Activated naive CD4-positive, alpha-beta T cell treated with anti-CD3 and anti-CD28 coated beads for 36 hours (primary cell): Measurements from ENCODE around the gene RBM4. TPM values are rescaled to one million over a fixed set of nuclear protein-coding genes. Genes with fewer than 3 reads are reported as not detected.
"Not testable (repeated sequence)": the region's sequence is repeated elsewhere in the genome, so short reads cannot be mapped to it uniquely, and the experiment has no call there.

Experiments used
- CTCF ChIA-PET: fragments of 350-600 bp; sonication (Branson Sonifier 250); formaldehyde crosslinking; loops from one replicate; lab custom pipeline; 2021; ENCODE audit warnings: antibody characterized with exemption; lab: Charles Lee
- DNase-seq: peaks from one replicate; pipeline ENCODE4 v3.0.0-alpha.2; 2020
- H3K27ac Mint-ChIP-seq: one replicate; pipeline ENCODE4 v1.8.0; 2021; ENCODE audit warnings: mild to moderate bottlenecking, mixed read lengths
- H3K27me3 Mint-ChIP-seq: one replicate; pipeline ENCODE4 v1.8.0; 2021; ENCODE audit warnings: low read depth, mixed read lengths
- H3K36me3 Mint-ChIP-seq: one replicate; pipeline ENCODE4 v1.8.0; 2021; ENCODE audit warnings: low read depth, mixed read lengths
- H3K4me1 Mint-ChIP-seq: one replicate; pipeline ENCODE4 v1.8.0; 2021; ENCODE audit warnings: low read depth, mixed read lengths
- H3K4me3 Mint-ChIP-seq: one replicate; pipeline ENCODE4 v1.8.0; 2021; ENCODE audit warnings: mild to moderate bottlenecking, moderate library complexity, mixed read lengths
- H3K9me3 Mint-ChIP-seq: one replicate; pipeline ENCODE4 v1.8.0; 2021; ENCODE audit warnings: mixed read lengths
- intact Hi-C: fragments of 100-400 bp; cut with micrococcal nuclease; formaldehyde crosslinking; loops from one replicate; pipeline ENCODE4 v1.15.1; 2023
- total RNA-seq, 2 experiments: library from RNA; stranded (reverse); gene quantifications; one replicate each; pipeline ENCODE4 v1.2.3, GENCODE V29; 2021

RBM4 gene
- total RNA-seq, 2 experiments from 2014 or later, result 85.9 to 98.1 TPM

GRCh38 chr11:66600631-66601233 is 37.8 kb upstream of the RBM4 start:
- CTCF ChIA-PET, result no interaction called here
- H3K27ac Mint-ChIP-seq, result no peak overlapping the region
- H3K36me3 Mint-ChIP-seq, result peaks cover 7% of the 10 kb centered on the region
- H3K27me3 Mint-ChIP-seq, result no peaks in the 10 kb centered on the region
- no peak for DNase-seq
- no peak overlapping the region for H3K4me3 Mint-ChIP-seq
- H3K9me3 Mint-ChIP-seq, result no peaks in the 10 kb centered on the region
- intact Hi-C loops, result no loop called here
- H3K4me1 Mint-ChIP-seq, result peaks cover 4% of the 10 kb centered on the region

GRCh38 chr11:66603072-66603471 is 35.4 kb upstream of the RBM4 start:
- H3K9me3 Mint-ChIP-seq, result no peaks in the 10 kb centered on the region
- no peak overlapping the region for H3K27ac Mint-ChIP-seq
- CTCF ChIA-PET, result interaction anchor here (0.6 to 1.3 kb wide), 4 partner anchors 11 to 230 kb away, joined by 3 read pairs; no protein-coding TSS in a partner anchor
- intact Hi-C loops, result no loop called here
- DNase-seq, result no peak
- no peaks in the 10 kb centered on the region for H3K4me1 Mint-ChIP-seq
- H3K4me3 Mint-ChIP-seq, result no peak overlapping the region
- peaks cover 7% of the 10 kb centered on the region for H3K36me3 Mint-ChIP-seq
- no peaks in the 10 kb centered on the region for H3K27me3 Mint-ChIP-seq

- intact Hi-C loops, result no loop called here
- Mint-ChIP-seq H3K9me3 (no peaks in the 10 kb centered on the region), H3K27me3 (no peaks in the 10 kb centered on the region), H3K36me3 (peaks cover 9% of the 10 kb centered on the region), H3K27ac (no peak overlapping the region), H3K4me1 (no peaks in the 10 kb centered on the region), H3K4me3 (no peak overlapping the region)
- DNase-seq, result no peak
- CTCF ChIA-PET, result interaction anchor here (0.5 to 2.0 kb wide), 3 partner anchors 12 to 24 kb away, joined by 3 to 4 read pairs (median 4); partner anchors contain the start of gene CCDC87
These were observed 34.3 kb upstream of the RBM4 start for GRCh38 chr11:66604155-66604554.

GRCh38 chr11:66606608-66607007 is 31.9 kb upstream of the RBM4 start:
- H3K36me3 Mint-ChIP-seq, DNase-seq, H3K27me3 Mint-ChIP-seq, CTCF ChIA-PET, H3K9me3 Mint-ChIP-seq, H3K27ac Mint-ChIP-seq, intact Hi-C loops, H3K4me1 Mint-ChIP-seq, H3K4me3 Mint-ChIP-seq: not testable (repeated sequence)

GRCh38 chr11:66607126-66607834 is 31.2 kb upstream of the RBM4 start:
- no peaks in the 10 kb centered on the region for H3K9me3 Mint-ChIP-seq

GRCh38 chr11:66609721-66610617 is 28.5 kb upstream of the RBM4 start:
- peaks cover 4% of the 10 kb centered on the region for H3K36me3 Mint-ChIP-seq
- DNase-seq, result no peak
- no peaks in the 10 kb centered on the region for H3K9me3 Mint-ChIP-seq
- no peak overlapping the region for H3K4me3 Mint-ChIP-seq
- intact Hi-C loops, result loop anchor here (10.0 kb wide), 1 partner anchor 345 kb away; the partner anchor contains the start of gene PC
- CTCF ChIA-PET, result interaction anchor here (0.6 to 1.2 kb wide), 3 partner anchors 19 to 69 kb away, joined by 3 read pairs; no protein-coding TSS in a partner anchor
- H3K4me1 Mint-ChIP-seq, result peaks cover 6% of the 10 kb centered on the region
- H3K27ac Mint-ChIP-seq, result no peak overlapping the region
- H3K27me3 Mint-ChIP-seq, result no peaks in the 10 kb centered on the region

More at GRCh38 chr11:66607126-66607834, 31.2 kb upstream of the RBM4 start:
- Mint-ChIP-seq H3K27me3 (no peaks in the 10 kb centered on the region), H3K4me1 (peaks cover 6% of the 10 kb centered on the region), H3K4me3 (no peak overlapping the region), H3K36me3 (peaks cover 6% of the 10 kb centered on the region), H3K27ac (no peak overlapping the region)
- CTCF ChIA-PET, result no interaction called here
- DNase-seq, result no peak
- intact Hi-C loops, result no loop called here

- Mint-ChIP-seq H3K27me3 (no peaks in the 10 kb centered on the region), H3K36me3 (peaks cover 19% of the 10 kb centered on the region), H3K9me3 (no peaks in the 10 kb centered on the region), H3K4me1 (peaks cover 13% of the 10 kb centered on the region), H3K4me3 (no peak overlapping the region), H3K27ac (no peak overlapping the region)
- intact Hi-C loops, result loop anchor here (10.0 kb wide), 1 partner anchor 342 kb away; the partner anchor contains the start of gene PC
- CTCF ChIA-PET, result interaction anchor here (1.5 kb wide), 1 partner anchor 66 kb away, joined by 4 read pairs; no protein-coding TSS in a partner anchor
- no peak for DNase-seq
These were observed 26.0 kb upstream of the RBM4 start for GRCh38 chr11:66612458-66612857.

GRCh38 chr11:66614073-66614472 is 24.4 kb upstream of the RBM4 start:
- intact Hi-C loops, result loop anchor here (10.0 kb wide), 1 partner anchor 341 kb away; the partner anchor contains the start of gene PC
- CTCF ChIA-PET, result interaction anchor here (0.6 to 1.1 kb wide), 4 partner anchors 11 to 654 kb away, joined by 3 to 4 read pairs (median 4); no protein-coding TSS in a partner anchor
- Mint-ChIP-seq H3K27me3 (no peaks in the 10 kb centered on the region), H3K9me3 (no peaks in the 10 kb centered on the region), H3K27ac (no peak overlapping the region), H3K4me1 (peaks cover 24% of the 10 kb centered on the region), H3K36me3 (peaks cover 33% of the 10 kb centered on the region), H3K4me3 (no peak overlapping the region)
- DNase-seq, result no peak

- CTCF ChIA-PET, result interaction anchor here (1.2 to 2.4 kb wide), 2 partner anchors 21 to 22 kb away, joined by 3 to 11 read pairs; partner anchors contain the start of gene RBM4
- H3K27me3 Mint-ChIP-seq, result no peaks in the 10 kb centered on the region
- peaks cover 1% of the 10 kb centered on the region for H3K9me3 Mint-ChIP-seq
- peak; percentile 99 for DNase-seq
- peak within 1 kb of the TSS; percentile 98 for H3K4me3 Mint-ChIP-seq
- H3K36me3 Mint-ChIP-seq, result peaks cover 52% of the 10 kb centered on the region
- peak within 1 kb of the TSS; percentile 98 for H3K27ac Mint-ChIP-seq
- H3K4me1 Mint-ChIP-seq, result peaks cover 36% of the 10 kb centered on the region
- intact Hi-C loops, result loop anchor here (1.0 to 10.0 kb wide), 9 partner anchors 22 to 1194 kb away; partner anchors contain the start of genes ACTN3, B4GAT1, BRMS1 and CCDC87
These were observed 21.9 kb upstream of the RBM4 start, which contains the start of gene RBM14 for GRCh38 chr11:66616379-66617154. RBM14 (plus strand) TSS chr11:66616630; CDS start chr11:66616721, 91 bp downstream.

- CTCF ChIA-PET, result interaction anchor here (1.2 to 2.4 kb wide), 2 partner anchors 21 to 23 kb away, joined by 3 to 11 read pairs; partner anchors contain the start of gene RBM4
- Mint-ChIP-seq H3K27me3 (no peaks in the 10 kb centered on the region), H3K4me1 (peaks cover 43% of the 10 kb centered on the region), H3K9me3 (peaks cover 1% of the 10 kb centered on the region), H3K4me3 (peak overlapping the region; percentile 98), H3K27ac (peak overlapping the region; percentile 98), H3K36me3 (peaks cover 58% of the 10 kb centered on the region)
- intact Hi-C loops, result loop anchor here (2.0 to 10.0 kb wide), 5 partner anchors 70 to 1195 kb away; partner anchors contain the start of genes ACTN3, B4GAT1, BRMS1 and NEAT1
- DNase-seq, result peak; percentile 50
These were observed 21.2 kb upstream of the RBM4 start for GRCh38 chr11:66617155-66617834.
